NCI-H1417 treated with DMSO at 0.1 percent for 48 hours (cell line): ENCODE measurements around the gene ARHGEF1.

Experiments
- DNase-seq: peaks from one replicate; lab custom pipeline; 2025; lab: John Stamatoyannopoulos, UW

Gene ARHGEF1, protein sequence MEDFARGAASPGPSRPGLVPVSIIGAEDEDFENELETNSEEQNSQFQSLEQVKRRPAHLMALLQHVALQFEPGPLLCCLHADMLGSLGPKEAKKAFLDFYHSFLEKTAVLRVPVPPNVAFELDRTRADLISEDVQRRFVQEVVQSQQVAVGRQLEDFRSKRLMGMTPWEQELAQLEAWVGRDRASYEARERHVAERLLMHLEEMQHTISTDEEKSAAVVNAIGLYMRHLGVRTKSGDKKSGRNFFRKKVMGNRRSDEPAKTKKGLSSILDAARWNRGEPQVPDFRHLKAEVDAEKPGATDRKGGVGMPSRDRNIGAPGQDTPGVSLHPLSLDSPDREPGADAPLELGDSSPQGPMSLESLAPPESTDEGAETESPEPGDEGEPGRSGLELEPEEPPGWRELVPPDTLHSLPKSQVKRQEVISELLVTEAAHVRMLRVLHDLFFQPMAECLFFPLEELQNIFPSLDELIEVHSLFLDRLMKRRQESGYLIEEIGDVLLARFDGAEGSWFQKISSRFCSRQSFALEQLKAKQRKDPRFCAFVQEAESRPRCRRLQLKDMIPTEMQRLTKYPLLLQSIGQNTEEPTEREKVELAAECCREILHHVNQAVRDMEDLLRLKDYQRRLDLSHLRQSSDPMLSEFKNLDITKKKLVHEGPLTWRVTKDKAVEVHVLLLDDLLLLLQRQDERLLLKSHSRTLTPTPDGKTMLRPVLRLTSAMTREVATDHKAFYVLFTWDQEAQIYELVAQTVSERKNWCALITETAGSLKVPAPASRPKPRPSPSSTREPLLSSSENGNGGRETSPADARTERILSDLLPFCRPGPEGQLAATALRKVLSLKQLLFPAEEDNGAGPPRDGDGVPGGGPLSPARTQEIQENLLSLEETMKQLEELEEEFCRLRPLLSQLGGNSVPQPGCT

DNA sequence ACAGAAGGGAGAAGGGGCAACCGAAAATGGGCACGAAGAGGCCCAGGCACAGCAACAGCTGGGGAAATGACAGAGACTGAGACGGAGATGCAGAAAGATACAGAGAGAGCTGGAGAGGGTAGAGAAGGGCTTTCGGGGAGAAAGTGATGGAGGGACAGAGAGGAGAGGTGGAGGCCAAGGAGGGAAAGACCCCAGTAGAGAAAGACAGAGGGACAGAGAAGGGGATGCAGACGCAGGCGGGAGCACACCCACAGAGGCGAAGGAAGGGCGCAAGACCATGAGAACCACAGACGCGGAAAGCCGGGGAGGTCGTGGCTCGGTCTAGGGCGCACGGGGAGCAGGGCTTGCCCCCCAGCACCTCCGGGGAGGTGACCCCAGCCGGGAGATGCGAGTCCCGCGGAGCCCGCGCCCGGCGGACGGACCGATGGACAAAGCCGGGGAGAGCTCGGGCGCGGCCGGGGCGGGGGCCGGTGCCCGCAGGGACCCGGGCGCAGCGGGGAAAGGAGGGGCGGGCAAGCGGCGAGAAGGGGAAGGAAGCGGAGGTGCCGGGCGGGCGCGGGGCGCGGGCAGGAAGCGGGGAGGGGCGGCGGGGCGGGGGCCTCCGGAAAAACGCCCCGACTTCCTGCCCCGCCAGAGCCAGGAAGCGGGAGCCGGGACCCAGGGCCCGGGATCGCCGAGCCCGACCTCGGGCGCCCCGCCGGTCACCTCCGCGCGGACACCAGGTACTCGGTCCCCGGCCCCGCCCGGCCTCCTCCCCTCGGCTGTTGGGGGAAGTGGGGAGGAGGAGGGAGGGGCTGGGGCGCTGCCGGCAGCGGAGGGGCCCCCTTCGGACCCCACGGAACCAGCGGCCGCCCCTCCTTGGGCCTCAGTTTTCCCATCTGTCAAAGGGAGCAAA is at the start of gene ARHGEF1:
ARHGEF1 (plus strand) TSS at position 617 of the 895 bp plus-strand sequence. CDS start 4,899 bp downstream, outside the sequence.
- DNase-seq, result no peak

DNA sequence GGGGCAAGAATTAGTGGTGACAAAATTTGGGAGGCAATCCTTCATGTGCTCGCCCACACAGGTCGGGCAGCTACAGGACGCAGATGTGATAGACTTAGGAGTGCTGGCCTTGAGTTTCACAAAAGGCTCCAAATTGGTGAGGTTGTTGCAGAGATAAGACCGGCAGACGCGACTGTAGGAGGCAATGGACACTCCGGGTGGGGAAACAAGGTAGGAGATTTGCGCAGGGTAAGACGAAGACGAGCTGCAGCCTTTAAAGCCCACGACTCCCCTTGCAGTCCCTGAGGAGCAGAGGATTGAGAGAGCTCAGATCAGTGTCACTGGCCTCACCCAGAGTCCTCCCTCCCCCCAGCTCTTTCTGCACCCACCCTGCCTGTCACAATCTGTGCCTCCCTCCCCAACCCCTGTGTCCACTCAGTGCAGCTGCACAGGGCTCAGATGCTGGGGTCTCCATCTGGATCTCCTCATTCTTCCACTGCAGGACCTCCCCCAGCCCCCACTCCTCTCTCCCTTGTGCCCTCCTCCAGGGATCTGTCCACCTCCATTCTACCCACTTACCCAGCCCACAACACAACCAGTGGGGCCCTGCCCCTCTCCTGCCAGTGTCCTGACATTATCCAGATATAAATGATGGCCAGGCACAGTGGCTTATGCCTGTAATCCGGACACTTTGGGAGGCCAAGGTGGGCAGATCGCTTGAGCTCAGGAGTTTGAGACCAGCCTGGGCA is 44.8 kb upstream of the ARHGEF1 start:
- DNase-seq, result no peak

DNA sequence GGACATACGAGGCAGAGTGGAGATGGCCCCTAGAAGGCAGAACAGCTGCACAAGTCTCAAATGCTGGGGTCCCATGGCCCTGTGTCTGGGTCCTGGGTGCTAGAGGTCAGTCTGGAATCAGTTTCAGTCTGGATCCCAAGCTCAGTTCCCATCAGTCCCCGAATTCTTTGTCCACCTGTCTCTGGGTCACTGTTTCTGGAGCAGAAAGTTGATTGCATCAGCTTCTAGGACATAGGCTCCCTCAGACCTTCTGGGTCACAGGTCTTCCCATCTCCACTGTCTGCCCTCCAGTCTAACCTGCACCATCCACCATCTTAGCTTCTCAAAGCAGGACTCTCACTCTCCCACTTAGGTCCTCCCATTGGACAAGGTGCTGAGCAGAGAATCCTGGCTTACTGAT is 43.8 kb upstream of the ARHGEF1 start:
- DNase-seq, result no peak

DNA sequence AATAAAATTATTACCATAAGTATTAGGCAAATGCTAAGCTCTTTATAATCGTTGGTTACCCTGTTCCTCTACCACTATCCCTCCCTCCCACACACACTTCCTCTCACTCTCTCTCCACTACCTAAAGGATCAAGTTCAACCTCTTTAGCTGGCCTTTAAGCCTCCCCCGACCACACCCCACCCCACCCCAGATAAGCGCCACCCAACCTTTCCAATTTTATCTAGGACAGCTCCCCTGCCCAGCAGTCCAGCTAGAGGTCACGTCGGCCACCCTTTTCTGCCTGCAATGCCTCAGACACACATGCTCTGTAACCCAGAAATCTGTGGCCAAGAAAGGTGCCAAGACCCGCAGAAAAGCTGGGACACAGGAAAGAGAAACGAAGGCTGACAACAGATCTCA is 39.6 kb upstream of the ARHGEF1 start:
- DNase-seq, result no peak

DNA sequence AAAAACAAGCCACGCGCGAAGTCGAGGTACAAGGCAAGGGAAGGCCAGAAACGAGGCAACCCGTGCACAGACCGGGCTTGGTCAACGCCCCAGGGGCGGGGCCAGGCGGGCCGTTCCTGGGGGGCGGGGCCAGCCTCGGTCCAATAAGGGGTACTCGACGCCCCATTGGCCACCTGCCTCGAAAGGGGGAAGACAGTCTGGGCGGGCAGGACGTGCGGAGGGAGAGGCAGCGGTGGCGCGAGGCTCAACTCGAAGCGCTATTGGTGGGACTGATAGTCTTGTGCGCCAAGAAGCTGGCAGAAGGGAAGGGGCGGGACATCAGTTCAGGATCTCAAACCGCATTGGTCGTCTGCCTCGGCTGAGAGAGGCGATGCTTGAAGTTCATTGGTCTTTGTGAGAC is 38.4 kb upstream of the ARHGEF1 start, which contains the start of gene LYPD4:
LYPD4 (minus strand) TSS at position 83 of the 400 bp plus-strand sequence. CDS start 5,398 bp downstream, outside the sequence.
- DNase-seq, result no peak

DNA sequence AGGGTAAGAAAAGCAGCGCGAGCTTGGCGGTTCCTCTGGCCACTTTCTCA is 38.2 kb upstream of the ARHGEF1 start, which contains the start of gene DMRTC2:
DMRTC2 (plus strand) TSS at position 42 of the 50 bp plus-strand sequence. CDS start 2,387 bp downstream, outside the sequence.
- no peak for DNase-seq

DNA sequence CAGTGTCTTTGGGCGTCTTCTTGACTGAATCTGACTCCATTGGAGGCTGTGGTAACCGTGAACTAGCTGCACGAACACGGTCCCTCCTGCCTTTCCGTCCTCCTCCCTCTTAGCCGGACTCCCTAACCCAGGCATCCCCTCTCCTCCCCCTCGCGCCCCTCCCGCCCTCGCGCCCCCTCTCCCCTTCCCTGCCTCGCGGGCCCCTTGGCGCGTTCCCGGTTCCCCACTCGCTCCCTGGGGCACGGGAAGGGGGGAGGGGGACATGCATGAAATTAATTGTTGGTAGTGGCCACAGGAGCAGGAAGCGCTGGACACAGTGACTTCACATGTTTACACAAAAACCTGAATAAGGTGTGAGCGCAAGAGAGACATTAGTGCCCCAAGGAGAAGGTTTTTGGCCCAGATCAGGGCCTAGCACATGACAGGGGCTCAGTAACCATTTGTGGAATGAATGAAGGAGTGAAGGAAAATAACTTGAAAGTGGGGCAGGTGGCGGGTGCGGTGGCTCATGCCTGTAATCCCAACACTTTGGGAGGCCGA is 37.9 kb upstream of the ARHGEF1 start:
- no peak for DNase-seq

DNA sequence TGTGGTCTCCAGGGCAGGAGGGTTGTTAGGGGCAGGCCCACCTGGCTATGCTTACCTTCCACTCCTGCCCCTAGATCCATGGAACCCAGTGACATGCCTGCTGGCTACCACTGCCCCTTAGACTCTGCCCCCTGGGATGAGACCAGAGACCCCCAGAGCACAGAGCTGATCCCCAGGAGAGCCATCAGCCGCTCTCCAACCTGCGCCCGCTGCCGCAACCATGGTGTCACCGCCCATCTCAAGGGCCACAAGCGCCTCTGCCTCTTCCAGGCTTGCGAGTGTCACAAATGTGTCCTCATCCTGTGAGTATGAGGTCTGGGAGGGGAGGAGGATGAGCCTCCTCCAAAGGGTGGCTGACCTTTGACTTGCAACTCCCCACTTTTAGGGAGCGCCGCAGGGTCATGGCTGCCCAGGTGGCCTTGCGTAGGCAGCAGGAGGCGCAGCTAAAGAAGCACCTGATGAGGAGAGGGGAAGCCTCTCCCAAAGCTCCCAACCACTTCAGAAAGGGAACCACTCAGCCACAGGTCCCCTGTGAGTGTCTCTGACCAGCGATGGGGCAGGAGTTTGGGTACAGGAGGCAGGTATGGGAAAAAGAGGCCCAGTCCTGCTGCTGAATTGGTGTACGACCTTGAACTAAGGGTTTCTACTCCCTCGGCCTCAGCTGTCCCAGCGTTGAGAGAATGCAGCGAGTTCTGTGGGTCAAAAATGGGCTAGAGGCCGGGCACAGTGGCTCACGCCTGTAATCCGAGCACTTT is 35.5 kb upstream of the ARHGEF1 start:
- DNase-seq, result no peak

DNA sequence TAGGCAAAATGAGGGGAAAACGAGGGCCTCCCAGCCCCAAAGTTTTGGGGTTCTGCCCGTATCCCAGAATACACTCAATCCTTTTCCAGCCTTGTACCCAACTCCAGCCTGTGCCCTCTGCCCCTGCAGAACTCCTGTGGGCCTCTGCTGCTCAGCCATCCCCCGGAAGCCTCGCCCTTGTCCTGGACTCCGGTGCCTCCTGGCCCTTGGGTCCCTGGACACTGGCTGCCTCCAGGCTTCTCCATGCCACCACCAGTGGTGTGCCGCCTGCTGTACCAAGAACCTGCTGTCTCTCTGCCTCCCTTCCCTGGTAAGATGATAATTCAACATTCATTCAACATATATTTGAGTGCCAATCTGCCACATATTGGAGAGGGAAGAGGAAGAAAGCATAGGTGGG is 34.3 kb upstream of the ARHGEF1 start:
- DNase-seq, result no peak

DNA sequence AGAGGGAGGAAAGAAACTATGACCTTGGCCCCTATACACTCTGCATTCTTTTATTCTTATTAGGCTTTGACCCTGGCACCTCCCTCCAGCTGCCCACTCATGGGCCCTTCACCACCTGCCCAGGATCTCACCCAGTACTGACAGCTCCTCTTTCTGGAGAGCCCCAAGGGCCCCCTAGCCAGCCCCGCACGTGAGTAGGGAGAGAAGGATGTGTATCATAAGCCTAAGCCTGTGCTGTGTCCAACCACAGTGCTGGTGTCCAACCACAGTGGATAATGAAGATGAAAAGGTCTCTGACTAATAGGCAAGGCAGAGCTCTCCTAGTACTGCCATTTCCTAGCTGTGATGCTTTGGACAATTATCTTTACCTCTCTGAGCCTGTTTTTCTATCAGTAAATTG is 33.9 kb upstream of the ARHGEF1 start:
- DNase-seq, result no peak

DNA sequence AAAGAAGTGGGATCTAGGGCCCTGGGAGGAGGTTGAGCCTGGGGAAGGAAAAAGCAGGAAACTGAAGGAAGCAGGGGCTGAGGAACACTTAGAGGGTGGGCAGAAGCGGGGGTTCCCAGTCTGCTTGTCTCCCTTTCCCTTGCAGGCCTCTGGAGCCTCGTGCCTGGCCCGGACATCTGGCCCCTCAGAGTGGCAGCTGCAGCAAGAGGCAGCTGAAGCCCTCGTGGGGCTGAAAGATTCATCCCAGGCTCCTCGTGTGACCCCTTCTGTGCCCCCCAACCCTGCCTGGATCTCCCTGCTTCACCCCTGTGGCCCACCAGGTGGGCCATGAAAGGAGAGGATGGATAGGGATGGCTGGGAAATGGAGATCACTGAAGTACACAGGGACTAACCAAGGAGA is 32.6 kb upstream of the ARHGEF1 start:
- no peak for DNase-seq

DNA sequence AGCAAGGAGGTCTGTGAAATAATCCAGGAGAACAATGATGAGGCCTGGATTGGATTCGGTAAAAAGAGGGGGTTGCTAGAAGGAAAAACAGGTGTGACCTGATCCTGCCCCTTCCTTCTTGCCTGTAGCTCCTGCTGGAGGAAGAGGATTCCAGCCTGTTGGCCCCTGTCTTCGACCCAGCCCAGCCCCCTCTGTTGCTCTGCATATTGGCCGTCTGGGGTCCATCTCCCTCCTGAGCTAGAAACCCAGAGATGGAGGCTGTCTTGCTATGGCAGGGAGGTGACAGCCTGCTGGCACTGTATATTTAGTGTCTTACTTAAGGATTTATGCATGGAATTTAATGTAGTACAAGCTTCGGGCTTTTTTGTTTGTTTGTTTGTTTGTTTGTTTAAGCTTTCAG is 31.5 kb upstream of the ARHGEF1 start:
- no peak for DNase-seq

DNA sequence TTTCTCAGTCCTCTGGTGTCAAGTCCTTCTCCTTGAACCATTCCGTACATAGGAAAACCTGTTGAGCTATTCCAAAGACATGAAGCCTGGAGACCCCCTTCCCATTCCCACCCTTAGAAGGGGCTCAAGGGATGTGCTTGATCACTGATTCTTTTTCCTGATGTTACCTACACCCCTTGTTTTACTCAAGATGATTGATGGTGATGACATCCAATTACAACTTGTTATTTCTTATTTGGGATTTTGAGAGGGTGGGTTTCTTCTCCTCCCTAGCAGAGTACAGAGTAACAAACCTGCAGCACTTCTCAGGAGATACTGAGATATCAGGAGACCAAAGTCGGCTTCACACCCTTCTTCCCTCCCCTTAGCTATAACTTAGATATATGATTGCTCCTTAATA is 29.6 kb upstream of the ARHGEF1 start:
- no peak for DNase-seq

DNA sequence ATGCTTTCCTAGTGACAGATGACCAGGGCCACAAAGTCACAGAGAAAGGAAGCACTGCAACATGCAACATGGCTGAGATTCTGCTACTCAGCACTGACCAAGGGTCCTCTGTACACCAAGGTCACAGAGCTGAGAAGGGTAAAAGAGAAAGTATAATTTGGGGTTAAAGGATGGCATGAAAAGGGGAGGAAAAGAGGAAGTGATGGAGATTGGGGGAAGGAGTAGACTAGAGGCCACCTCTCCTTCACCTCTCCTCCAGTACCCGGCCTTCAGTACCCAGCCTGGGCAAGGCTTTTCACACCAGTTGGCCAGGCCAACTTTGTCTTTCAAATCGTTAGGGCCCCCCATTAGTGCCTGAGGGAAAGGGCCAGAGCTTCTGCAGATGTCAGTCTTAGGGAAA is 29.2 kb upstream of the ARHGEF1 start:
- DNase-seq, result no peak

DNA sequence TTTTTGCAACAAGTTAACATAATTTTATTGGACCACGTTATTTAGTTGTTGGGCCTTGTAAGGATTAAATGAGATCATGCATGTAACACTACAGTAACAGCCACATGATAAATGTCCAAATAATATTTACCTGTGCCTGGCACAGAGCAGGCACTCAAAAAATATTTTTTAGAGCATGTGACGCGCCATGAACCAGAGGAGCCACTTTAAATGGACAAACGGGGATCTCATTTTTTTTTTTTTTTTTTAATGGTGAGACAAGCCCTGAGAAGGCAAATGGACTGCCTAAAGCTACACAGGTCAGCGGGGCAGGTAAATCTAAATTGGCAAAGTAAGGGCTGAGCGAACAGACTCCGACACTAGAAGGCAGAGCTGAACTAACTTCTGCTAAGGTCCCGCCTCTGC is 23.8 kb upstream of the ARHGEF1 start:
- DNase-seq, result no peak

DNA sequence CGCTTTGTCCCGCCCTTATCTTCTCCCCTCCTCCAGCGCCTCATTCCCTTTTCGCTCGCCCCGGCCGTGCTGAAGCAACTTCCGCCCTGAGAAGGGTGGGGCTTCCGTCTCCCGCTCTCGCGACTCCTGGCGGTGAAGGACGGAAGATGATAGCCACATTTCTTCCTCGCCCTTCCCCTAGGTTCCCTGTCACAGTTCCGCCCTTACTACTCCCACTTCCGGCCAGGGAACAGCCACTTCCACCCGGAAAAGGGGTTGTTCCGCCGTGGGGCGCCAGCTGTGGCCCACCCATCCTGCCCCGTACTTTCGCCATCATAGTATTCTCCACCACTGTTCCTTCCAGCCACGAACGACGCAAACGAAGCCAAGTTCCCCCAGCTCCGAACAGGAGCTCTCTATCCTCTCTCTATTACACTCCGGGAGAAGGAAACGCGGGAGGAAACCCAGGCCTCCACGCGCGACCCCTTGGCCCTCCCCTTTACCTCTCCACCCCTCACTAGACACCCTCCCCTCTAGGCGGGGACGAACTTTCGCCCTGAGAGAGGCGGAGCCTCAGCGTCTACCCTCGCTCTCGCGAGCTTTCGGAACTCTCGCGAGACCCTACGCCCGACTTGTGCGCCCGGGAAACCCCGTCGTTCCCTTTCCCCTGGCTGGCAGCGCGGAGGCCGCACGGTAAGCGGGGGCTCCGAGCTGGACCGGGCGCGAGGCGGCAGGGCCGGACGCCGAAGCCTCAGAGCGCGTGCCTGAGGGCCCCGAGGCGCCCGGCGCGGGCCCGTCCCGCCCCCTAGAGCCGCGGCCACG is 23.2 kb upstream of the ARHGEF1 start, which contains the start of gene RPS19:
RPS19 (plus strand) TSS at position 638 of the 801 bp plus-strand sequence. CDS start 520 bp downstream, outside the sequence.
- DNase-seq, result peak; percentile 93

DNA sequence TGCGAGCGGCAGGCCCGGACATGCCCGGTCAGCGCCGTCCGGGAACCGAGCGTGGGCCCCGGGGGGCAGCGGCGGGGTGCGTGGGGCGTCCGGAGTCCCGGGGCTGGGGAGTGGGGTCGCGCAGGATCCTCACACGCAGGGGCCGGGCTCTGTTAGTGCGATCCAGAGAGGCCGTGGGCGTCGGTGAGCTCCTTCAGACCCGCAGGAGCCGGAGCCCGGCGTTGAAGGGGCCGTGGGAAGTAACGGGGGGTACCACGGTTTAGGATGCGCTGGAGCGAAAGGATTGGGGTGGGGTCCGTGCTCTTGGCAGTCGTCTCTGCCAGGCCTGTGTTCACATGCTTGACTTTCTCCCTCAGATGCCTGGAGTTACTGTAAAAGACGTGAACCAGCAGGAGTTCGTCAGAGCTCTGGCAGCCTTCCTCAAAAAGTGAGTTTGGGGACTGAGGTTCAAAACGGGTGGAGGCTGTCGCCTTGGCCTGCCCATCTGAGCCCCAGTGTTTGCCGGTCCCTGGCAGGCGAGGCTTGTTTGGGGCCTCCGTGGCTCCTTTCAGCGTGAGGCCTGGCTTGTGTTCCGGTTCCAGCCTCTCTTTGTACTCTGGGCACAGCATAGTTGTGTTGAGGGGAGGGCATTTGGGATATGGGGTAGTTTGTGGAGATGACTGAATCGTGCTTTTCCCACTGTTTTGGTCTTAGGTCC is 22.4 kb upstream of the ARHGEF1 start:
- no peak for DNase-seq

DNA sequence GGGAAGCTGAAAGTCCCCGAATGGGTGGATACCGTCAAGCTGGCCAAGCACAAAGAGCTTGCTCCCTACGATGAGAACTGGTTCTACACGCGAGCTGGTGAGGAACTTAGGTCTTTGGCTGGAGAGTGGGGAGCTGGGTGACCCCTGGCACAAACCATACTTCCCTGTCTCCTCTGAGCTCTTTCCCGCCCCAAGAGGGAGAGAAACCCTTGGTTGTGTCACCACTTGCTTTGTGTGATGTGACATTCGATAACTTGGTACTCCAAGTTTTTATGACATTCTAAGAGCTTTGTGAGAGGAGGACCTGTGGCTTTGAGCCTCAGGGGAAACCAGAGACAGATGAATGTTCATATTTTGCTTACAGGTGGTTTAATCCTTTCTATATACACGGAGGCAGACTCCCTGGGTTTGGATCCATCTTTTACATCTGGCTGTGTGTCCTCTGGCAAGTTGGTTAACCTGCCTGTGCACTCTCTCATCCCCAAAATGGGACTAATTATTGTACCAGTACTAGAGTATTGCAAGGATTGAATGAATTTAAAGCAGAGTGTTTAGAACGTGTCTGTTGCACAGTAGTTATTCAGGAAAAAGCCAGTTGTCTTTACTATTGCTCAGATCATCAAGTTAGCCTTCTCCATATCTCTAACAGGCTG is 21.7 kb upstream of the ARHGEF1 start:
- DNase-seq, result no peak

DNA sequence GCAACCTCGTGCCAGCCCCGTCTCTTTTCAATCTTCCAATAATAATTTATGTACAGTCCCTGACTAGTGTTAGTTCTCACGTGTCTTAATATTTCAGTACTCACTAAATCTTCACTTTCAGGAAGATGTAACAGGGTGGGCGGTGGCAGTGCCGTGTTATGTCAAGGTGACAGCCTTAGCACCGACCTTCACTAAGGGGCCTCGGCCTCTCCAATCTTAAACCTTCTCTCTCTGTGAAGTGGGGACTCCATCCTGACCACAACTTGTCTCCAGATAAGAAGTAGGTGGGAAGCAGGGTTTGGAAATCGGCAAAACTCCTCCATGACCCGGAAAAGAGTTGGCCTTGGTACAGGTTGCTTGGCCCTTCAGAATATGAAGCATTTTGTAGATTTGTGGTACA is 21.1 kb upstream of the ARHGEF1 start:
- DNase-seq, result no peak
